Measurements from ENCODE around the gene ADAMTS14. TPM values are rescaled to one million over a fixed set of nuclear protein-coding genes. Genes with fewer than 3 reads are reported as not detected.

Gene ADAMTS14
- total RNA-seq, 1 experiment from 2014 or later: 0.14 TPM

DNA sequence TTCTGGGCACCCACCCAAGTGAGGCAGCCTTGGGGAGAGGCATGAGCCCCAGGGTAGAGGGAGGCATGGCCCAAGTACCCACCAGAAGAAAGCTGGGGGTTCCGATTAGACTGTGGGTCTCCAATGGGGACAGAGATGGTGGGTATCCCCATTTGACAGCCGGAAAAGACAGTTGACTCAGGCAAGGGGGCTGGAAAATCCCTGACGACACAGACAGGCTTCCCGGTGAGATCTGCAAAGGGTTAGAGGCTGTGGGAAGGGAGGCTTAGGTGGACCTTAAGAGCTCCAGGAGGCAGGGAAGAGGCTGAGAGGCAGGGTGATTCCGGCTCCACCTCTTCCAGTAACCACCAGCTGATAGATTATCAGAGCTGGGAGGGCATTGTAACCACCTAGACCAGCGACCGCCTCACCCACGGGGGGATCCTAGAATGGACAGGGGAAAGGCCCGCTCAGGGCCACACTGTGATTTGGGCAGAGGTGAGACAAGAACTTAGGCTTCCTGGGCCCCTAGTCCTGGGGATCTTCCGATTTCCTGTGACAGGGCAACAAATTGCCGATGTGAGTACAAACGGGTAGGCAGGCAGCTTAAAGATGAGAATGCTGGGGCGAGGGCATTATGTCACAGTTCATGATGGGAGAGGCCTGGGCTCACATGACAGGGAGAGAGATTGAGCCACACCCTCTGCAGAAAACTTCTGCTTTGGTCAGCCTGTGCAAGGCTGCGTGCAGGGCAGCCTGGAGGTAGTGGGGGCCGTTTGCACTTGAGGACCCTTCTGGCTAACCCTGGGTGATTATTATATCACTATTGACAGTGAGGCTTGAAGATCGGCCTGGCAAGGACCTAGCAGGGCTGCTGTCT is 107.4 kb downstream of the ADAMTS14 start:
- Mint-ChIP-seq H3K4me1 (ENCODE audit: low read depth, unreplicated experiment) (no peaks in the 10 kb centered on the region), H3K9me3 (ENCODE audit: low read depth, unreplicated experiment) (no peaks in the 10 kb centered on the region), H3K4me3 (ENCODE audit: low read depth, unreplicated experiment) (no peak overlapping the region), H3K36me3 (ENCODE audit: insufficient read depth, unreplicated experiment) (no peaks in the 10 kb centered on the region), H3K27me3 (ENCODE audit: unreplicated experiment) (peaks cover 71% of the 10 kb centered on the region), H3K27ac (ENCODE audit: unreplicated experiment) (no peak overlapping the region)
- TF ChIP-seq, protein P1, sequence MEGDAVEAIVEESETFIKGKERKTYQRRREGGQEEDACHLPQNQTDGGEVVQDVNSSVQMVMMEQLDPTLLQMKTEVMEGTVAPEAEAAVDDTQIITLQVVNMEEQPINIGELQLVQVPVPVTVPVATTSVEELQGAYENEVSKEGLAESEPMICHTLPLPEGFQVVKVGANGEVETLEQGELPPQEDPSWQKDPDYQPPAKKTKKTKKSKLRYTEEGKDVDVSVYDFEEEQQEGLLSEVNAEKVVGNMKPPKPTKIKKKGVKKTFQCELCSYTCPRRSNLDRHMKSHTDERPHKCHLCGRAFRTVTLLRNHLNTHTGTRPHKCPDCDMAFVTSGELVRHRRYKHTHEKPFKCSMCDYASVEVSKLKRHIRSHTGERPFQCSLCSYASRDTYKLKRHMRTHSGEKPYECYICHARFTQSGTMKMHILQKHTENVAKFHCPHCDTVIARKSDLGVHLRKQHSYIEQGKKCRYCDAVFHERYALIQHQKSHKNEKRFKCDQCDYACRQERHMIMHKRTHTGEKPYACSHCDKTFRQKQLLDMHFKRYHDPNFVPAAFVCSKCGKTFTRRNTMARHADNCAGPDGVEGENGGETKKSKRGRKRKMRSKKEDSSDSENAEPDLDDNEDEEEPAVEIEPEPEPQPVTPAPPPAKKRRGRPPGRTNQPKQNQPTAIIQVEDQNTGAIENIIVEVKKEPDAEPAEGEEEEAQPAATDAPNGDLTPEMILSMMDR (IDR thresholded peaks at IDR 0.05; ENCODE audit: unreplicated experiment): no peak
- CTCF ChIA-PET: interaction anchor here (0.5 to 0.6 kb wide), 2 partner anchors 122 to 864 kb away, joined by 3 read pairs; no protein-coding TSS in a partner anchor
- DNase-seq: no peak
- BruUV-seq (replicated peaks): no TSS peak
- intact Hi-C loops (cut with micrococcal nuclease; ENCODE audit: unreplicated experiment): no loop called here

DNA sequence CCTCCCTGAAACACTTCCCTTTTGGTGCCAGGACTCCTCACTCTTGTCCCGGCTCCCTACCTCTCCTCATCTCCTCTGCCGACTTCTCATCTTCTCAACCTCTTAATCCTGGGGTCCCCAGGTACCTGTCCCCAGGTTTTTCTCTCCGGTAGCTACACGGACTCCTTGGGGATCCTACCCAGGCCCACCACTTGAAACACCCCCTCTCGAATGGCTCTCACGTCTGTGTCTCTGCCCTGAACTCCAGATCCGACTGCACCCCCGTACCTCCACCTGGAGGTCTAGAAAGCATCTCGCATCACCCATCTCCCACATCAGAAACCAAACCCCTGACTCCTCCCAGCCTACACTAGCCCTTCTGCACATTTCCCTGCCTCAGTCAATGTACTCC is 108.1 kb downstream of the ADAMTS14 start:
- no peaks in the 10 kb centered on the region for H3K4me1 Mint-ChIP-seq (ENCODE audit: low read depth, unreplicated experiment)
- no peaks in the 10 kb centered on the region for H3K36me3 Mint-ChIP-seq (ENCODE audit: insufficient read depth, unreplicated experiment)
- no peak overlapping the region for H3K27ac Mint-ChIP-seq (ENCODE audit: unreplicated experiment)
- BruUV-seq (replicated peaks): no TSS peak
- no peaks in the 10 kb centered on the region for H3K9me3 Mint-ChIP-seq (ENCODE audit: low read depth, unreplicated experiment)
- peaks cover 66% of the 10 kb centered on the region for H3K27me3 Mint-ChIP-seq (ENCODE audit: unreplicated experiment)
- no peak overlapping the region for H3K4me3 Mint-ChIP-seq (ENCODE audit: low read depth, unreplicated experiment)
- CTCF ChIA-PET: no interaction called here
- intact Hi-C loops (cut with micrococcal nuclease; ENCODE audit: unreplicated experiment): no loop called here
- DNase-seq: no peak
- TF ChIP-seq, protein P1 (IDR thresholded peaks at IDR 0.05; ENCODE audit: unreplicated experiment): no peak

DNA sequence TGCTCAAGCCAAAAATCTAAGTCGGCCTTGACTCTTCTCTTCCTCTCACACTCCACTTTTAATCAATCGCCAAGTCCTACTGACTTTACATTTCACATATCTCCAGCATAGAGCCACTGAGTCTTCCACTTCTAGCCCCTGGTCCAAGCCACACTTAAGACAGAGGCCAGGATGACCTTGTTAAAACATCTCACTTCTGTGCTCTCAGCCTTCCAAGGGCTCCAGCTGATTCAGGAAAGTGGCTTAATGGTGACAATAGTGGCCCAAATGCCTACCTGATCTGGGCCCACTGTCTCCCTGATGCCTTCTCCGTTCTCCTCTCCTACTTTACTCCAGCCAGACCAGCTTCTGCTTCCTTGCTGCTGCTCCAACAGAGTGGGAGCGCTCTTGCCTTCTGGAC is 108.5 kb downstream of the ADAMTS14 start:
- TF ChIP-seq, protein P1 (IDR thresholded peaks at IDR 0.05; ENCODE audit: unreplicated experiment): no peak
- no peak for DNase-seq
- no TSS peak for BruUV-seq (replicated peaks)
- Mint-ChIP-seq H3K36me3 (ENCODE audit: insufficient read depth, unreplicated experiment) (no peaks in the 10 kb centered on the region), H3K27ac (ENCODE audit: unreplicated experiment) (no peak overlapping the region), H3K27me3 (ENCODE audit: unreplicated experiment) (peaks cover 70% of the 10 kb centered on the region), H3K4me3 (ENCODE audit: low read depth, unreplicated experiment) (no peak overlapping the region), H3K9me3 (ENCODE audit: low read depth, unreplicated experiment) (no peaks in the 10 kb centered on the region), H3K4me1 (ENCODE audit: low read depth, unreplicated experiment) (no peaks in the 10 kb centered on the region)
- CTCF ChIA-PET: no interaction called here
- intact Hi-C loops (cut with micrococcal nuclease; ENCODE audit: unreplicated experiment): no loop called here

DNA sequence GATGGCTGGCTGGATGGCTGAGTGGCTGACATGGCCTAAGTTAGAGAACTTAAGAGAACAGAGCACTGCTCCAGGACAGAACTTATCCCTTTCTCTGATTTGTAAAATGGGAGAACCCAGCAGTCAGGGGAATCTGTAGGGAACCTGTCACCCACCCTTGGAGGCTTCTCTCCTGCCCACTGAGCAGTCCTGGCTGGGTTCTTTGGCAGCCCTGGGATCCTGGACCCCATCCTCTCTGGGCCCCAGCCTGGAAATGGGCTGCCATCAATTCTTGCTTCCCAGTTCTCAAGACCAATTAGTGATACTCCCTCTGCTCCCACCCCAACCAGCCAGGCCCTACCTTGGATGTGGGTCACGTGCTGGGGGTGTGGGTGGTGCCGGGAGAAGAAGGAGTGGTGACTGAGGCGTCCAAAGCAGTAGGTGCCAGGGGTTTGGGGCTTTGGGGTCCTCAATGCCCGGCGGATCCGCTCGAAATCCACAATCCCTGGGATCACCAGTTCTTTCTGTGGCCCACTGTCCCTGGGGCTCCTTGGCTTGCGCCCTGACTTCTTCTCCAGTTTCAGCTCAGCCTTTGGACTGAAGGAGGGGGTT is 109.2 kb downstream of the ADAMTS14 start:
- no peaks in the 10 kb centered on the region for H3K4me1 Mint-ChIP-seq (ENCODE audit: low read depth, unreplicated experiment)
- no peaks in the 10 kb centered on the region for H3K36me3 Mint-ChIP-seq (ENCODE audit: insufficient read depth, unreplicated experiment)
- DNase-seq: no peak
- BruUV-seq (replicated peaks): no TSS peak
- peaks cover 78% of the 10 kb centered on the region for H3K27me3 Mint-ChIP-seq (ENCODE audit: unreplicated experiment)
- no peak overlapping the region for H3K4me3 Mint-ChIP-seq (ENCODE audit: low read depth, unreplicated experiment)
- no peak overlapping the region for H3K27ac Mint-ChIP-seq (ENCODE audit: unreplicated experiment)
- intact Hi-C loops (cut with micrococcal nuclease; ENCODE audit: unreplicated experiment): no loop called here
- H3K9me3 Mint-ChIP-seq (ENCODE audit: low read depth, unreplicated experiment): no peaks in the 10 kb centered on the region
- TF ChIP-seq, protein P1 (IDR thresholded peaks at IDR 0.05; ENCODE audit: unreplicated experiment): no peak
- CTCF ChIA-PET: no interaction called here
